ENCODE measurements around the gene NUP93. TPM values are rescaled to one million over a fixed set of nuclear protein-coding genes. Genes with fewer than 3 reads are reported as not detected.

Gene NUP93
- total and polyA plus RNA-seq, 2 donors, result 58.3 to 85.9 TPM

GRCh38 chr16:56860226-56861020, 130.5 kb downstream of the NUP93 start:
- H3K4me3 ChIP-seq (ENCODE audit: low read length in 2 of 2), result no peak overlapping the region
- peaks cover 5 to 48% of the 10 kb centered on the region in 2 donors for H3K4me1 ChIP-seq (ENCODE audit: control insufficient read depth in 2 of 2, insufficient read depth in 2 of 2, low read length in 2 of 2)
- 23% methylated on average over 9 of the region's 9 CpGs for WGBS
- H3K36me3 ChIP-seq (ENCODE audit: control insufficient read depth in 2 of 2, insufficient read depth in 2 of 2, low read length in 1 of 2), result no peaks in the 10 kb centered on the region
- H3K9me3 ChIP-seq (ENCODE audit: control insufficient read depth in 2 of 2, insufficient read depth in 1 of 2, low read length in 1 of 2), result no peaks in the 10 kb centered on the region
- no peaks in the 10 kb centered on the region for H3K27me3 ChIP-seq (ENCODE audit: control insufficient read depth in 2 of 2, insufficient read depth in 1 of 2, low read length in 1 of 2)
- peak overlapping the region; percentile 64 to 86 for H3K27ac ChIP-seq (ENCODE audit: low read depth in 1 of 2, low read length in 1 of 2)
- DNase-seq (ENCODE audit: low read depth in 6 of 9, low spot score in 9 of 9), result peak in 8 of 9 donors; percentile 34 to 83 (median 56)

GRCh38 chr16:56861092-56861610, 131.2 kb downstream of the NUP93 start:
- Histone ChIP-seq H3K4me1 (ENCODE audit: control insufficient read depth in 2 of 2, insufficient read depth in 2 of 2, low read length in 2 of 2) (peaks cover 5 to 48% of the 10 kb centered on the region in 2 donors), H3K4me3 (ENCODE audit: low read length in 2 of 2) (no peak overlapping the region), H3K36me3 (ENCODE audit: control insufficient read depth in 2 of 2, insufficient read depth in 2 of 2, low read length in 1 of 2) (no peaks in the 10 kb centered on the region), H3K27ac (ENCODE audit: low read depth in 1 of 2, low read length in 1 of 2) (peak overlapping the region in 1 of 2 donors; percentile 86), H3K27me3 (ENCODE audit: control insufficient read depth in 2 of 2, insufficient read depth in 1 of 2, low read length in 1 of 2) (no peaks in the 10 kb centered on the region), H3K9me3 (ENCODE audit: control insufficient read depth in 2 of 2, insufficient read depth in 1 of 2, low read length in 1 of 2) (no peaks in the 10 kb centered on the region)
- DNase-seq (ENCODE audit: low read depth in 6 of 9, low spot score in 9 of 9), result peak in 1 of 9 donors; percentile 29
- WGBS, result 56% methylated on average over 3 of the region's 3 CpGs

GRCh38 chr16:56861756-56862155, 131.8 kb downstream of the NUP93 start:
- 98% methylated on average over 8 of the region's 8 CpGs for WGBS
- no peak for DNase-seq (ENCODE audit: low read depth in 6 of 9, low spot score in 9 of 9)
- Histone ChIP-seq H3K4me3 (ENCODE audit: low read length in 2 of 2) (no peak overlapping the region), H3K36me3 (ENCODE audit: control insufficient read depth in 2 of 2, insufficient read depth in 2 of 2, low read length in 1 of 2) (no peaks in the 10 kb centered on the region), H3K27ac (ENCODE audit: low read depth in 1 of 2, low read length in 1 of 2) (peak overlapping the region in 1 of 2 donors; percentile 7), H3K27me3 (ENCODE audit: control insufficient read depth in 2 of 2, insufficient read depth in 1 of 2, low read length in 1 of 2) (no peaks in the 10 kb centered on the region), H3K9me3 (ENCODE audit: control insufficient read depth in 2 of 2, insufficient read depth in 1 of 2, low read length in 1 of 2) (no peaks in the 10 kb centered on the region), H3K4me1 (ENCODE audit: control insufficient read depth in 2 of 2, insufficient read depth in 2 of 2, low read length in 2 of 2) (peaks cover 5 to 48% of the 10 kb centered on the region in 2 donors)

- Histone ChIP-seq H3K36me3 (ENCODE audit: control insufficient read depth in 2 of 2, insufficient read depth in 2 of 2, low read length in 1 of 2) (no peaks in the 10 kb centered on the region), H3K27me3 (ENCODE audit: control insufficient read depth in 2 of 2, insufficient read depth in 1 of 2, low read length in 1 of 2) (no peaks in the 10 kb centered on the region), H3K9me3 (ENCODE audit: control insufficient read depth in 2 of 2, insufficient read depth in 1 of 2, low read length in 1 of 2) (no peaks in the 10 kb centered on the region), H3K27ac (ENCODE audit: low read depth in 1 of 2, low read length in 1 of 2) (no peak overlapping the region), H3K4me1 (ENCODE audit: control insufficient read depth in 2 of 2, insufficient read depth in 2 of 2, low read length in 2 of 2) (peaks cover 5 to 52% of the 10 kb centered on the region in 2 donors), H3K4me3 (ENCODE audit: low read length in 2 of 2) (no peak overlapping the region)
- 77% methylated on average over 5 of the region's 5 CpGs for WGBS
- no peak for DNase-seq (ENCODE audit: low read depth in 6 of 9, low spot score in 9 of 9)
Measured at GRCh38 chr16:56862776-56863175, 132.8 kb downstream of the NUP93 start.

- Histone ChIP-seq H3K36me3 (ENCODE audit: control insufficient read depth in 2 of 2, insufficient read depth in 2 of 2, low read length in 1 of 2) (no peaks in the 10 kb centered on the region), H3K27me3 (ENCODE audit: control insufficient read depth in 2 of 2, insufficient read depth in 1 of 2, low read length in 1 of 2) (no peaks in the 10 kb centered on the region), H3K4me3 (ENCODE audit: low read length in 2 of 2) (no peak within 1 kb of the TSS), H3K4me1 (ENCODE audit: control insufficient read depth in 2 of 2, insufficient read depth in 2 of 2, low read length in 2 of 2) (peaks cover 4 to 38% of the 10 kb centered on the region in 2 donors), H3K27ac (ENCODE audit: low read depth in 1 of 2, low read length in 1 of 2) (no peak within 1 kb of the TSS), H3K9me3 (ENCODE audit: control insufficient read depth in 2 of 2, insufficient read depth in 1 of 2, low read length in 1 of 2) (no peaks in the 10 kb centered on the region)
- DNase-seq (ENCODE audit: low read depth in 6 of 9, low spot score in 9 of 9), result no peak
- WGBS, result 89% methylated on average over 12 of the region's 12 CpGs
Measured at GRCh38 chr16:56864960-56865359, 135.0 kb downstream of the NUP93 start, which contains the start of gene SLC12A3. SLC12A3 (plus strand) TSS chr16:56865207; CDS start chr16:56865236, 29 bp downstream.

GRCh38 chr16:56865394-56866062, 135.6 kb downstream of the NUP93 start:
- H3K9me3 ChIP-seq (ENCODE audit: control insufficient read depth in 2 of 2, insufficient read depth in 1 of 2, low read length in 1 of 2), result no peaks in the 10 kb centered on the region
- peaks cover 0 to 32% of the 10 kb centered on the region in 2 donors for H3K4me1 ChIP-seq (ENCODE audit: control insufficient read depth in 2 of 2, insufficient read depth in 2 of 2, low read length in 2 of 2)
- no peaks in the 10 kb centered on the region for H3K36me3 ChIP-seq (ENCODE audit: control insufficient read depth in 2 of 2, insufficient read depth in 2 of 2, low read length in 1 of 2)
- H3K4me3 ChIP-seq (ENCODE audit: low read length in 2 of 2), result no peak overlapping the region
- DNase-seq (ENCODE audit: low read depth in 6 of 9, low spot score in 9 of 9), result no peak
- WGBS, result 98% methylated on average over 13 of the region's 13 CpGs
- no peaks in the 10 kb centered on the region for H3K27me3 ChIP-seq (ENCODE audit: control insufficient read depth in 2 of 2, insufficient read depth in 1 of 2, low read length in 1 of 2)
- H3K27ac ChIP-seq (ENCODE audit: low read depth in 1 of 2, low read length in 1 of 2), result no peak overlapping the region

- DNase-seq (ENCODE audit: low read depth in 6 of 9, low spot score in 9 of 9), result peak in 6 of 9 donors; percentile 33 to 73 (median 54)
- 68% methylated on average over 23 of the region's 23 CpGs for WGBS
- H3K36me3 ChIP-seq (ENCODE audit: control insufficient read depth in 2 of 2, insufficient read depth in 2 of 2, low read length in 1 of 2), result no peaks in the 10 kb centered on the region
- H3K27ac ChIP-seq (ENCODE audit: low read depth in 1 of 2, low read length in 1 of 2), result no peak overlapping the region
- H3K4me3 ChIP-seq (ENCODE audit: low read length in 2 of 2), result no peak overlapping the region
- no peaks in the 10 kb centered on the region for H3K27me3 ChIP-seq (ENCODE audit: control insufficient read depth in 2 of 2, insufficient read depth in 1 of 2, low read length in 1 of 2)
- H3K9me3 ChIP-seq (ENCODE audit: control insufficient read depth in 2 of 2, insufficient read depth in 1 of 2, low read length in 1 of 2), result no peaks in the 10 kb centered on the region
- peaks cover 0 to 15% of the 10 kb centered on the region in 2 donors for H3K4me1 ChIP-seq (ENCODE audit: control insufficient read depth in 2 of 2, insufficient read depth in 2 of 2, low read length in 2 of 2)
Measured at GRCh38 chr16:56866955-56867830, 137.3 kb downstream of the NUP93 start.

- H3K4me3 ChIP-seq (ENCODE audit: low read length in 2 of 2), result no peak overlapping the region
- no peaks in the 10 kb centered on the region for H3K27me3 ChIP-seq (ENCODE audit: control insufficient read depth in 2 of 2, insufficient read depth in 1 of 2, low read length in 1 of 2)
- no peaks in the 10 kb centered on the region for H3K36me3 ChIP-seq (ENCODE audit: control insufficient read depth in 2 of 2, insufficient read depth in 2 of 2, low read length in 1 of 2)
- no peak for DNase-seq (ENCODE audit: low read depth in 6 of 9, low spot score in 9 of 9)
- peaks cover 0 to 5% of the 10 kb centered on the region in 2 donors for H3K4me1 ChIP-seq (ENCODE audit: control insufficient read depth in 2 of 2, insufficient read depth in 2 of 2, low read length in 2 of 2)
- WGBS, result 99% methylated on average over 9 of the region's 9 CpGs
- H3K9me3 ChIP-seq (ENCODE audit: control insufficient read depth in 2 of 2, insufficient read depth in 1 of 2, low read length in 1 of 2), result no peaks in the 10 kb centered on the region
- H3K27ac ChIP-seq (ENCODE audit: low read depth in 1 of 2, low read length in 1 of 2), result no peak overlapping the region
Measured at GRCh38 chr16:56868175-56868574, 138.2 kb downstream of the NUP93 start.

Measured in thymus (tissue), 11 donors.